ENCODE measurements around the gene TPRG1.

DNA sequence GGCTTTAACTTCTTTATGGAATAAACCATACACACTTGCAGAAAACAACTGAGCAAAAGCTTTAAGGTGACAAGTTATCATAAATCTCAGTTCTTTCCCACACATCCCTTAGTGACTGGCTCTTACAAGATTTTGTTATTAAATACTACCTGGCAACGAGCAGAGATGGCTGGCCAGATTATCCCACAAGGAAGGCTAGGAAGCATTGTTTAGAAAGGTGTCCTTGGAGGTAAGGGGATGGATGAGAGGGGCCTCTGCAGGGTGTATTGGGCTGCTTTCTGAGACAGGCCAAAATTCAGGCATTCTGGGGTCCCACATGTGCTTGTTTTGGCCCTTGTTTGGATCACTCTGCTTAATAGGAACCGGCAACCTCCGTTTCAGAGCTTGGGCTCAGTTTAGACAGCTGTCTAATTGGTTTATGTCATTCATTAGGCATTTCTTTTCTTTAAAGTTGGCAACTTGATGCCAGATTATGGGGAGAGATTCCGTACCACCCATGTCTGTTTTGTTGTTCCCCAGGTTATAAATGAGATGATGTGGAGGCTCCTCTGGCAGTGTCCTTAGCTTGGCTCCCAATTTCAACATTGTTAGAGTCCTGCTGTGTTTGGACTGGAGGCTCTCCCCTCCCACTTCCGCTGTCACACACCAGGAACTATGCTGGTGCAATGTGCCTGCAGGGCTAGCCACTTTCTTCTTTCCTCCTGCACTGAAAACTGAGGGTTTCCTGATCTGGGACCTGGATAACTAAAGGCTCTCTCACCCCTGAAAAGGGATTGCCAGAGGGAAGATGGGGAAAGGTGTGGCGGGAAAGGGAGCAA, 121.1 kb downstream of the TPRG1 start:
- TF ChIP-seq, protein P1, sequence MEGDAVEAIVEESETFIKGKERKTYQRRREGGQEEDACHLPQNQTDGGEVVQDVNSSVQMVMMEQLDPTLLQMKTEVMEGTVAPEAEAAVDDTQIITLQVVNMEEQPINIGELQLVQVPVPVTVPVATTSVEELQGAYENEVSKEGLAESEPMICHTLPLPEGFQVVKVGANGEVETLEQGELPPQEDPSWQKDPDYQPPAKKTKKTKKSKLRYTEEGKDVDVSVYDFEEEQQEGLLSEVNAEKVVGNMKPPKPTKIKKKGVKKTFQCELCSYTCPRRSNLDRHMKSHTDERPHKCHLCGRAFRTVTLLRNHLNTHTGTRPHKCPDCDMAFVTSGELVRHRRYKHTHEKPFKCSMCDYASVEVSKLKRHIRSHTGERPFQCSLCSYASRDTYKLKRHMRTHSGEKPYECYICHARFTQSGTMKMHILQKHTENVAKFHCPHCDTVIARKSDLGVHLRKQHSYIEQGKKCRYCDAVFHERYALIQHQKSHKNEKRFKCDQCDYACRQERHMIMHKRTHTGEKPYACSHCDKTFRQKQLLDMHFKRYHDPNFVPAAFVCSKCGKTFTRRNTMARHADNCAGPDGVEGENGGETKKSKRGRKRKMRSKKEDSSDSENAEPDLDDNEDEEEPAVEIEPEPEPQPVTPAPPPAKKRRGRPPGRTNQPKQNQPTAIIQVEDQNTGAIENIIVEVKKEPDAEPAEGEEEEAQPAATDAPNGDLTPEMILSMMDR (IDR thresholded peaks at IDR 0.05; ENCODE audit: insufficient read depth, low read length) = no peak
- TF ChIP-seq GABPA (IDR thresholded peaks at IDR 0.05; ENCODE audit: low read depth) = no peak
- no peak for TF ChIP-seq SPI1 (IDR thresholded peaks at IDR 0.05; ENCODE audit: borderline replicate concordance, low read depth)
- no peak for TF ChIP-seq REST (IDR thresholded peaks at IDR 0.05; ENCODE audit: insufficient replicate concordance, low read depth)
